Stimulated activated CD4-positive, alpha-beta T cell treated with anti-CD3 and anti-CD28 coated beads, Interleukin-4, amount 100 ng/mL, for 48 hours (primary cell): ENCODE results near the gene WNT11.
"Not testable (repeated sequence)": the region's sequence is repeated elsewhere in the genome, so short reads cannot be mapped to it uniquely, and the experiment has no call there.

Experiments used
- DNase-seq, 2 donors: peaks; one replicate each; pipeline ENCODE4 v3.0.0-alpha.2; 2020; ENCODE audit warnings: low read depth in 2 of 2

Gene WNT11

DNA sequence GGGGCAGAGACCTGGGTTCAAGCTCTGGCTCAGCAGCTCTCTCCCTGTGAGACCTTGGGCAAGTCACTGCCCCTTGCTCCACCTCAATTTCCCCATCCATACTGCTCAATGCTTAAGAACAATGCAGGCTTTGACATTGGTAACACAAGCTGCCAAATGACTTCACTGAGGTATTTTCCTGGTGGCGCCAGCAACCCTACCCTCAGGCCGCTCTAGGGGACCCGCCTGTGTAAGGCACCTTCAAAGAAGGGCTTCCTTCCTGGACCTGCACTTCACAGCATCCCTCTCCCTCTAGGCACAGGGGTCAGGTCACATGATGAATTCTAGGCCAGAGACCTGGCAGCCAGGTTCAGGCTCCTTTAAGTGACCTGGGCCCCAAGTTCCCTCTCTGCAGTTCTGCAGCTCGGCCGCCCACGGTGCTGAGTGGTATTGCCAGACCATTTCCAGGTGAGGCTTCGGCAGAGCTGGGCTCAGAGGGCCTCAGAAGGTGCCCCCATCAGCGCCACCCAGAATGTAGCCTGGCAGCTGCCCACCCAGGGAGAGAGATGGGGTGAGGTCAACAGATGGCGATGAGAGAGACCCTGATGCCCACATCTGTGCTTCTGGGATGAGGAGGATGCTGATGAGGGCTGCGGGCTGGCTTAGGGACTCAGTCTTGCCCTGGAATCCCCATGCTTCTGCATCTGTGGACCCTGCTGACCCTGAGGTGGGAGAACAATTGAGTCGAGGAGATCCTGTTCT lies 4.5 kb downstream of the WNT11 start:
- no peak for DNase-seq

DNA sequence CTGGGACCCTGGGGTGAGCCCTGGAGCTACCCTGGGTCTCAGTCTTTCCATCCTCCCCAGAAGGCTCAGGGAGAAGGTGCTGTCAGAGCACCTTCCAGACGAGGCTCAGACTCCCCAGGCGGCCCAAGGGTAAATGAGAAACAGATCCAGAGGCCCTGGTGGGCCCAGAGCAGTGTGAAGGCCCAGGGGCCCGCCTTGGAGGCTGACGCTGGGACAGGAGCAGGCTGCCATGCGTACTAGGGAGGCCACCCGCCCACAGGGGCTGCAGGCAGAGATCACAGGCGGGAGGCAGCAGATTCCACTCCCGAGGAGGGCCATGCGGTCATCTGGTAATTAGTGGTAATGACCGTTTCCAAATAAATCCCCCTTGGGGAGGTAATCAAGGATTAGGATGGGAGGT lies 5.2 kb downstream of the WNT11 start:
- no peak for DNase-seq

DNA sequence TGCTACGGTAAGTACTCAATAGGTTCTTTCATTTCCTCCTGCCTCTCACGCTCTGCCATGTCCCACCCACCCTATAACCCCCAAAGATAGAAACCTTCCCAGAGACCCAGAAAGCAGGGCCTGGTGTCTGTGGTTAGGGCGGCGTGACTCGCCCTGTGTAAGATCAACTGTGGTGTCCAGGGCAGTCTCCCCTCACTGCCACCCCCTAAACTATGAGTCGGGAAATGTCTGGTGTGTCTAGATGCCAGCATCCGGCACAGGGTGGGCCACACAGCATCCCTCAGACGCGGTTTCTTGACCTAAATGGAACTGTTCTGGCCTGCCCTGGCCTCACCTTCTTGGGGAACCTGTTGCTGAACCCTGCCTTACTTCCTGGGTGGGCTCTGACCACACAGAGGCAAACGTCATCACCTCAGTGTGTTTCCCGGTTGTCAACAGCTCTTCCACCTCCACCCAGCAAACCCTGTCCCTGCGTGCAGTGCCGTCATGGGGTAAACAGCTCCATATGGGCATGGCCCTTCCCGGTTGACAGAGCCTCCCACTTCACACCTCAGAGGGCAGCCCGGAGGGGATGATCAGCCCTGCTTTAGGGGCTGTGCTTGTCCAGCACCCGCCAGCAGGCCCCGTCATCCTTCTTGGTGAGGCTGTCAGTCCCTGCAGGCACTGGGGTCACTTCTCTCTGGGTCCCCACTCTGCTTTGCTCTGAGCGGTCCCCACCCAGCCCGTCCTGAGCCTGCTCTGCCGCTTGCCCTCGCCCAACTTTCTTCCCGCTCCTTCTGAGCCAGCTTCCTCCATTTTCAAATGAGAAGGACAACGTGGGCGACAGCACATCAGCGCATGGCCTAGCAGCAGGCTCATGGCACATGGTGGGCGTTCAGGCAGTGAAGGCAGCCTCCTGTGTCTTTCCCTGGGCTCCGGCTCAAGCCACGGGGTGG lies 6.0 kb downstream of the WNT11 start:
- DNase-seq = no peak

DNA sequence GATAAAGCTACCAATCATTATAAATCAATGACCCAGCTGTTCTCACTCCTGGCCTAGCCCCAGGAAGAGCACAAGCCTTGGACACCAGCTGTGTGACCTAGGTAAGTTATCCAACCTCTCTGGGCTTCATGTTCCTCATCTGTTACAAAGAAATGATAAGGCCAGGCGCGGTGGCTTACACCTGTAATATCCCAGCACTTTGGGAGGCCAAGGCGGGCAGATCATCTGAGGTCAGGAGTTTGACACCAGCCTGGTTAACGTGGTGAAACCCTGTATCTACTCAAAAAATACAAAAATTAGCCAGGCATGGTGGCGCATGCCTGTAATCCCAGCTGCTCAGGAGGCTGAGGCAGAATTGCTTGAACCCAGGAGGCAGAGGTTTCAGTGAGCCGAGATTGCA lies 7.6 kb downstream of the WNT11 start:
- not testable (repeated sequence) for DNase-seq

DNA sequence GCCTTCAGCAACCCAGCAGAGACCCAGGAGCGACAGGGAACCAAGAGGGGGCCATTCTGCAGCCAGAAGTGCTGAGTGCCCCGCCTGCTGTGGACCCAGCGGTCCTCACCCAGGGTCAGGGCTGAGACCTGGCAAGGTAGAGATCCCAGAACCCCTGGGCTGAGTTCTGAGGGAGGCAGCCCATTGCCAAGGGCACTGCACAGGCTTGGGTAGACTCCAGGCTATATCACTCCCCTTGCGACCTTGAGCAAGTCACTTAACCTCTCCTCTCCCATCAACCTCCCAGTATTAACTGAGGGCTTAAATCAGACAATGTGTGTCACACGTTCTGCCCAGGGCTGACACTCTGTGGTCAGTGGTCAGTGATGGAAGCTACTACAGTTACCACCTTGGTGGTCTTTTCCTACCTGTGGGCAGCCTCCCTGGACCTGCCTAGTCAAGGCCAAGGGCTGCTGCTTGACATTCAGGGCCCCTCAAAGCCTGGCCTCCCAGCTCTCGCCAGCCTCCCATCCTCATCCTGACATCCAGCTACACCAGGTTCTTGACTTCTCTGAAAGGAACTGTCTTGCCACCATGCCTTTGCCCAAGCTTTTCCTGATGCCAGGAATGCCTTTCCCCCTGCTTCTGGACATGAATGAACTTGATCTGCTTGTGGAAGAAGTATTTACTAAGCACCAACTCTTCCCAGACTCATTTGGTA lies 8.2 kb downstream of the WNT11 start:
- no peak for DNase-seq

DNA sequence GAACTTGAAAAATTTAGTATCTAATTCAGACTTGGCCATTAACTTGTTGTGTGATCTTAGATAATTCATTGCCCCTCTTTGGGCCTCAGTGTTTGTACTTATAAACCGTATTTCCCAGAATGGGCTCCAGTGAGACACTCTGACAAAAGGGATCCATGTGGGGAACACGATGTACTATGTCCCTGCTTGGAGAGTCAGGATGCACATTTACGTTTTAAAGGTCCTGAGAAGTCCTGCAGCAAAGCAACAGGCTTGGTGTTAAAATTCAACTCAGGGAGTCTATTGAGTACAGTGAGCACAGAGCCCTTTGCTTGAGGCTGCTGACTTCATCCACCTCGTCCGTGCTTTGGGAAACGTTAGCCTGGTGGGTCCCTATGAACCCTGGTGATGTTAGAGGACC lies 9.0 kb downstream of the WNT11 start:
- no peak for DNase-seq

DNA sequence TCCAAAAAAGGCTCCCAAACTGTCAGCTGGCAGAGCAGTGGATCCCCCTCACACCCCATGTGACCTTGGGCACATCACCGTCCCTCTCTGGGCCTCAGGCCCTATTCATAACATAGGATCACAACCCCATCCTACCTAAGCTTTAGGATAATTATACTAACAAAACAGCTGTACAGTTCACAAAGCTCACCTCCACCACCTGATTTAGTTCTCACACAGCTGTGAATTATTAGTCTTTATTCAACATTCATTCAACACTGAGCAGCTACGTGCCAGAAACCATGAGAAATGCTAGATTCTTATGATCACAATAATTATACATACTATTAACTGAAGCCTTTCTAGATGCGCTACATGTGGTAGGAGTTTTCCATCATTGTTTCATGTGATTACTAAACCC lies 9.5 kb downstream of the WNT11 start:
- DNase-seq = no peak

DNA sequence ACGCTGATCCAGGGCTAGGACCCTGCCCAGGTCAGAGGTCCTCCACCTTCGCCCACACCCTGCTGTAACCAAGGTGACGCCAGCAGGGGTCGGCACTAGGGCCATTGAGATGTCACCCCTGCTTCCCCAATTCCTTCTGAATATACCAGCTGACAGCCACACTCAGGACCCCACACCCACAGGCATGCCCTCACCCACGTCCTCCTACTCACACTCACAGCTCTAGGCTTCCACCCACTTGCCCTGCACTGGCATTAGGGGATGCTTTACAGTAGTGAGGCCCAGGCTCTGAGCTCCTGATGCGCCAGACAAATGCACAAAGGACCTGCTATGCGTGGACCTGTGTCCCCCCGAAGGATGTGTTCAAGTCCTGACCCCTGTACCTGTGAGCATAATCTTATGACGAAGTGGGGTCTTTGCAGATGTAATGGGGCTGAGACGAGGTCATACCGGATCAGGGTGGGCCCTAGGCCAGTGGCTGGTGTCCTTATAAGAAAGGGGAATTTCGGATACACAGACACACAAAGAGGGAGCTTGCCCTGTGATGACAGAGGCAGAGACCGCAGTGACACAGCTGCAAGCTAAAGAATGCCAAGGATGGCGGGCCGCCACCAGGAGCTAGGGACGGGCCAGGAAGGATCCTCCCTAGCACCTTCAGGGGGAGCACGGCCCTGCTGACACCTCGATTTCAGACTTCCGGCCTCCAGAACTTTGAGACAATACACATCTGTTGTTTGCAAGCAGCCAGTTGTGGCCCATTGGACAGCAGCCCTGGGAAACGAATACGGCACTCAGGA lies 11.2 kb downstream of the WNT11 start:
- no peak for DNase-seq

DNA sequence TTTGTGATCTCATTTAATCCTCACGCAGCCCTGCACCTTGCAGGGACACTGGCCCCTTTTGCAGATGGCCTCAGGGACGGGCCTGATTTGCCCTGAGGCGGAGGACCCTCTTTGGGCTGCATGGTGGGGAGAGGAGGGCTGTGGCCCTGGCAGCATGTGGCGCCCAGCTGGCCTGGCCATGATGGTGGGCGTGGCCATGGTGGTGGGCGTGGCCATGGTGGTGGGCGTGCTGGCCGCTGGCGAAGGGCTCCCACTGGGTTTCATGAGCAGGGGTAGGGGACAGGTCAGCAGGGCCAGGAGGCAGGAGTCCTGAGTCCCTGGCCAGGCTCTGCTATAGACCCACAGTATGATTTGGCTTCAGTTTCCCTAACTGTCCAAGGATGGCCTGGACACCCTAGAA lies 13.1 kb downstream of the WNT11 start:
- DNase-seq = no peak

DNA sequence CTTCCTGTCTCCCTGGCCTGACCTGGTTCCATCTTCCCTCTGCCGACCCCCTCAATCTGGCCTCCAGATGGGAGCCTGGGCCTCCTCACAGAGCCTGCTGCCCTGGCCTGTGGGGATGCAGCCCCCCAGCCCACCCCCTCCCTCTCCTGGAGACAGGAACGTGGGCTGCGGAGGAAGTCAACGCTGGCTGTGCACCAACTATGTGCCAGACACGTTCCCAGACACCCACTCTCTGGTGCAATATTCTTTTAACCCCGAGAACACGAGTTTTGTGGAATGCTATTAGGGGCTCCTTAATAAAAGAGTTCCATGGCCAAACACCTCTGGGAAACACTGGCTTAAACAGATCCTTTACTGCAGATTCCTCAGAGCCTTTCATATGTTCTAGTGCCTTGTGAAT lies 15.9 kb downstream of the WNT11 start:
- DNase-seq = no peak

DNA sequence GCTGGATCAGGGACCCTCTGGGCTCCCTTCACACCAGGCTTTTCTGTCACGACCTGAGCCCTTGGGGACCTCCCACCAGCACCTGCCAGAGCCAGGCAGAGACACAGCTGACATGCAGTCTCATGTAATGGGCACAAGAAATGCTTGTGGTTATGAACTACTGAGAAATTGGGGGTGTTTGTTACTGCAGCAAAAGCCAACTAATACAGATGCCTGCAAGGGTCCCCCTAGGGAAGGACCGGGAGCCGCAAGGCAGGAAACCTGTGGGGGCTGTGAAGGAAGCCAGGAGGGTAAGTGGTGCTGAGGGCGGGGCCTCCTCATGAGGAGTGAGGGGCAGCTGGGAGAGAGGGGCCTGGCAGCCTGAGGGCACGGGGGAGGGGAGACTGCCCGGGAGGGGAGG lies 16.6 kb downstream of the WNT11 start:
- DNase-seq = no peak

DNA sequence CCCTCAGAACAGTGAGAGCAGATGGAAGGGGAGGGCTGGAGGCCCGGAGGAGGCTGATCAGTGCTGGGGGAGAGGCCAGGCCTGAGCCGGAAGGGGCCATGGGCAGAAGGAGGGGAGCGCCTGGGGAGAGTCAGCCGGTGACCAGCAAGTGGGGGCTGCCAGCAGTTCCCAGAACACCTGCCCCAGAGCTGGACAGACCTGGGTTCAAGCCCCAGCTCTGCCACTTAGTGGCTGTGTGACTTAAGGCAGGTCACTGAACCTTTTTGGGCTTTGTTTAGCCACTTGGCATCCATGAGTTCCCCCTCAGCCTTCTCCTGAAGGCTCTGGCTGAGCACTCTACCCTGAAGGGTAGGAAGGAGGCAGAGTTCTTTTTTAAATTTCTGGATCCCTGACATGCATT lies 17.4 kb downstream of the WNT11 start:
- DNase-seq = no peak

DNA sequence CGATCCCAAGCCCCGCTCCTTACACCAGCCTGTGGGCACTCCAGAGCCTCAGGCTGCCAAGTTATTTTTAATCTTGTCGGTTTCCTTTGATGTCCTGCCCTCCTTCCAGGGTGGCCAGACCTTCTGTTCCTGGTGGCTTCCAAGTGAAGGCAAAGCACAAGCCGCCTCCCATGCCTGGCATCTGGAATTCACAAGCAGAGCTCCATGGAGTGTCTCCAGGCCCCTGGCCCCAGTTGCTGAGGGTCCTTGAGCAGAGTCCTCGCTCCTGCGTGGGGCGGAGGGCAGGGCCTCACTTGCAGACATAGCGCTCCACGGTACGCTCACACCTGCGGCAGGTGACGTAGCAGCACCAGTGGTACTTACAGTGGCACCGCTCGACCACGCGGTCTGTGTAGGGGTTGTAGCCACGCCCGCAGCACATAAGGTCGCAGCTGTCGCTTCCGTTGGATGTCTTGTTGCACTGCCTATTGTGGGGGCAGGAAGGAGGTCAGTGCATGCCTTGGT lies 19.5 kb downstream of the WNT11 start:
- DNase-seq = no peak

DNA sequence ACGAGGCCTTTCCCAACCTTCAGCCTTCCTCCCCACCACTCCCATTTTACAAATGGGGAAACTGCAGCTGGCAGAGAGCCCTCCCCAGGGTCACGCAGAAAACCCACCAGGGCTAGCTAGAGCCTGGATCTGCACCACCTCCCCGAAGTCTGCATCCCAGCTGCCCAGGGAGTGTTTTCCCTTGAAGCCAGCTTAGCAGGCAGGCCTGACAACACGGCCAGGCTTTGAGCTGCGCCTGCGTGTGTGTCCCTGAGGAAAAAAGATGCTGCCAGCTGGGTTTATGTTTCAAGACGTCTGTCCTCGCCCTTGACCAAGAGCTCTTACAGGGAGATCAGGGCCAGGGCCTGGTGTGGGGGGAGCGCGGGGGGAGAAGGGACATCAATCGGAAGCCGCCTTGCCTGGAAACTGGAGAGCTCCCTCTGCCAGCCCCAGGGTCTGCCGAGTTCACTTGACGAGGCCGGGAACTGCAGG lies 20.3 kb downstream of the WNT11 start:
- no peak for DNase-seq

DNA sequence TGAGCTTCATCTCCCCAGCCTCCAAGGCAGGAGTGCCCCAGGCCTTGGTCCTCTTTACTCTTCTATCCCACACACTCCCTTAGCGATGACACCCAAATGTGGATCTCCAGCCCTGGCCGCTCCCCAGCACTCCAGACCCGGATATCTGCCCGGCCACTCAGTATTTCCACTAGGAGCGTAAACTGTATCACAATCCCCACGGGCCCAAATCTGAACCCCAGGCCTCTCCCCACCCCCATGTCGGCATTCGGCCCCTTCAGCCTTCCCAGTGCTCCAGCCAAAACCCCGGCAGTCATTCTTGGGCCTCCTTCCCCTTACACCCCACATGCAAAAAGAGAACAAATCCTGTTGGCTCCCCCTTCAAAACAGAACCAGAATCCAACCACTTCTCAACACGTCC lies 20.8 kb downstream of the WNT11 start:
- DNase-seq = no peak

DNA sequence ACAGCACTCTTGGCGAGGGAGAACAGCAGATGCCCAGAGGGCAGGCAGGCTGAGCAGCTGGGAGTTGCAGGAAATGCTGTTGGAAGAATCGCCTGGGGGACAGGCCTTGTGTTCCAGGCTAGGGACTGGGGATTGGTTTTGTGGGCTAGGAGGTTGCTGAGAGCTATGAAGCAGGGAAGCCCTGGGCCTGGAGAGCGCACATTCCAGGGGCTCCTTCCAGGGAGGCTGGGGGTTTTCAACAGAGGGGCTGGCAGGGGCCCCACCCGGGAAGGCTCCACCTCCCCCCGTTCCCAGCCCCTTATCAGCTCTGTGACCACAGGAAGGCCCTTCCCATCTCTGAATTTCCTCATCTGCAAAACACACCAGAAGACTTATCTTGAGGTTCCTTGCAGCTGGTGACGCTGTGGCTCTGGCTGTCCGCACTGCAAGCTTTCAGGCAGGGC lies 21.7 kb downstream of the WNT11 start:
- no peak for DNase-seq

DNA sequence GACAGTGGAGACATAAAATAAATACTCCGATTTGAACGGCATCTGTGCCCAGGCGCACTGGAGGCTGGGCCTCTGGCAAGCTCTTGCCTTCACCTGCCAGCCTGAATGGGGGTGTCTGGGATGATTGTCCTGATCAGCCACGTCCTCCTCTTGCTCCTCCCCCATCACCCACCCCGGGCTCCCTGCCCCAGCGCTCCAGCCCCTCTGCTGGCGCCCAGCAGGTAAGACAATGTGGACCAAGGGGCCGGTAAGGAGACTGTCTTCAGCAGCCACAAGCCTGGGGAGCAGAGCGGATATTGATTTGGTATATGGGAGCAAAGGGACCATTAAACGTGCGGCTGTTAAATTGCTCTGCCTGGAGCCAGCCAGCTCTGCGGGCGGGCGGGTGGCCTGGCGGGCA lies 24.9 kb downstream of the WNT11 start:
- no peak for DNase-seq

DNA sequence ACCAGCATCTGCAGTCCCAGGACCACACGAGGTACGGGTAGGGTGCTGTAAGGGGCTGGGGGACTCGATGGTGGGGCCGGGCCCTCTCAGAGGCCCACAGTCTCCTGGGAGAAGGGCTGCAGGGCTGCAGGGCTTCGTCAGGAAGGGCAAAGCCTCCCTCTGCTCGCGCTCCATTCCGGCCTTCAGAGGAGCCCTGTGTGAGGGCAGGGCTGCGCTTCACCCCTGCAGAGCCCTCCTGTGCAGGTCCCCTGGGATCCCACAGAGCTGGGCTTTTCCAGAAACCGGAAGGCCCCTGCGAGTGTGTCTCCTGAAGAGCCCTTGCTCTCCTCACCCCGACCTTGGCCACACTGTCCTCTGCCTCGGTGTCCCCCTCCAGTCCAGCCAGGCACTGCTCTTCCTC lies 27.2 kb downstream of the WNT11 start:
- no peak for DNase-seq

DNA sequence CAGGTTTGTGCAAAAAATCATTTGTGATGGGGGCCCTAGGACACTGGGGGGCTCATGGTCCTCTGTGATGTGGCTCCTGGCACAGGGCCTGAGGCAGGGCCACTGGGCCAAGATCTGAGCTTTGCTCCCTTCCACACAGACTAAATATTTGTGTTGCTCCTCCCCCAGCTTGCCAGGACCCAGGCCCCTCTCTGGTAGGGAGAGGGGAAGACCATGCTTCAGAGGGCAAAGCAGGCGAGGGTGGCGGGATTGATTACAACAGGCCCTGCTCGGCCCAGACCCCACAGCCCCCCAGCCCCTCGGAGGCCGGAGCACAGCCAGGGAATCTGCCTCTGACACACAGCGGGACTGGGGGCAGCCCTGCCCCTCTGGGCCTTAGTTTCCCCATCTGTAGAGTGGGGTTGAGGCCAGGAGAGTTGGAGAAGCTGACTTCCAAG lies 29.0 kb downstream of the WNT11 start:
- DNase-seq = no peak

DNA sequence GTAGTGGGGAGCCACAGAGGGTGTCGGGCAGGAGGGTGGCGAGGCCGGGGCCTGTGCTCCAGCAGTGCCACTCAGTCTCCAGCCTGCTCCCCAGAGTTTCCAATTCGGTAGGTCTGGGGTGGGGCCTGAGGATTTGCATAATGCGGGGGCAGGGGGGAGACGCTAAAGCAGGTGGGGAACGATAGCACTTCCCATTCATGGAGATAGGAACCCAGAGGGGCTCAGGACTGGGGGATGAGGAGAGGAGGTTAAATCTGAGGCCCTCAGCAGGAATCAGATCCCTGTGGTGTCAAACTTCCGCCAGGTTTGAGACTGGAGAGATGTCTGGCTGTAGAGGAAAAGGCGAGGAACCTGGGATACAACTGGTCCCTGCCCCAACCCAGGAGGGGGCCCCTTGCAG lies 29.8 kb downstream of the WNT11 start:
- DNase-seq = no peak

DNA sequence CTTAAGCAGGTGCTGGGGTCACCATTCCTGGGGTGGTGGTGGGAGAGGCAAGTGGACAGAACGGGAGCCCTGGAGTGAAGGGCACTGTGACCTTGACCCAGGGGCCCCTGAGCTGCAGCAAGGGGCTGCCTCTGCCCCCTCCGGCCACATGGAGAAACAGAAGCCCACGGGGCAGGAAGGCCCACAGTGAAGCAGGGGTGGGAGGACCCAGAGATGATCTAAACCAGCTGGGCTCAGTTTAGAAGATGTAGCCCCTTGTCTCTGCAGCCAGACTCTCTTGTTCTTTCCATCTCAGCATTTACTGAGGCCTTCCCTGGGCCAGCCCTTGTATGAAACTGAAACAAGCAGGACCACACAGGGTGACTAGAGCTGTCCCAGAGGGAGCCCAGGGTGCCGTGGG lies 30.5 kb downstream of the WNT11 start:
- no peak for DNase-seq
